Measurements from ENCODE around the gene ZNF823.

DNA sequence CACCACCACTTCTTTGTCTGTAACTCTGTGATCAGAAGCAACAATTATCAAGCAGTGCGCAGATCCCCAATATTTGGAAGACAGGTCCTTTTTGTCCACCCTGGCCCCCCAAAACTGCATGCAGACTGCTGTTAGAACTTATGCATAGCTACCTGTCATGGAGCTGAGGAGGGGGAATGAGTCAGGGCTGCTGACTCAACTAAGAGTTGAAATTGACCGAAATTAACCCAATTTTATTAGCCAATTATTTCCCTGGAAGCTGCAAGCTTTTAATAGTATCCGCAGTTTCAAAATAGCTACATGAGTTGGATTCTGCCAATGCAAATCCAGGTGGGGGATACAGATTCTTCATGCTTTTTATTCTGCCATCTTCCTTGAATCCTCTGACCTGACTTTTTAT is 45.6 kb upstream of the ZNF823 start:
- TF ChIP-seq, protein P1, sequence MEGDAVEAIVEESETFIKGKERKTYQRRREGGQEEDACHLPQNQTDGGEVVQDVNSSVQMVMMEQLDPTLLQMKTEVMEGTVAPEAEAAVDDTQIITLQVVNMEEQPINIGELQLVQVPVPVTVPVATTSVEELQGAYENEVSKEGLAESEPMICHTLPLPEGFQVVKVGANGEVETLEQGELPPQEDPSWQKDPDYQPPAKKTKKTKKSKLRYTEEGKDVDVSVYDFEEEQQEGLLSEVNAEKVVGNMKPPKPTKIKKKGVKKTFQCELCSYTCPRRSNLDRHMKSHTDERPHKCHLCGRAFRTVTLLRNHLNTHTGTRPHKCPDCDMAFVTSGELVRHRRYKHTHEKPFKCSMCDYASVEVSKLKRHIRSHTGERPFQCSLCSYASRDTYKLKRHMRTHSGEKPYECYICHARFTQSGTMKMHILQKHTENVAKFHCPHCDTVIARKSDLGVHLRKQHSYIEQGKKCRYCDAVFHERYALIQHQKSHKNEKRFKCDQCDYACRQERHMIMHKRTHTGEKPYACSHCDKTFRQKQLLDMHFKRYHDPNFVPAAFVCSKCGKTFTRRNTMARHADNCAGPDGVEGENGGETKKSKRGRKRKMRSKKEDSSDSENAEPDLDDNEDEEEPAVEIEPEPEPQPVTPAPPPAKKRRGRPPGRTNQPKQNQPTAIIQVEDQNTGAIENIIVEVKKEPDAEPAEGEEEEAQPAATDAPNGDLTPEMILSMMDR (IDR thresholded peaks at IDR 0.05), result no peak
- TF ChIP-seq ELF1 (IDR thresholded peaks at IDR 0.05) (no peak), SIN3A (IDR thresholded peaks at IDR 0.05; ENCODE audit: borderline replicate concordance, low read depth, low read length) (no peak), TCF12 (IDR thresholded peaks at IDR 0.05) (no peak), NFIC (IDR thresholded peaks at IDR 0.05; ENCODE audit: borderline replicate concordance) (no peak)
